Small intestine (tissue), 7 donors: ENCODE data around the gene TNNI2. TPM values are rescaled to one million over a fixed set of nuclear protein-coding genes. Genes with fewer than 3 reads are reported as not detected.

Source experiments
- DNase-seq, 2 donors: peaks; one replicate each; pipeline versions ENCODE4 v3.0.0 to v3.0.0-alpha.2; 2013
- FAIRE-seq: peaks from 2 replicates; lab custom pipeline; 2012; peaks lifted over from hg19 to GRCh38; lab: Jason Lieb, UNC
- H3K27ac ChIP-seq, 3 donors: one replicate each; pipeline ENCODE4 v1.5.1; 2013; ENCODE audit warnings: low read length in 2 of 3, mild to moderate bottlenecking in 2 of 3, control low read depth in 1 of 3, inconsistent platforms in 1 of 3, low read depth in 1 of 3, moderate library complexity in 1 of 3
- H3K27me3 ChIP-seq, 3 donors: one replicate each; pipeline ENCODE4 v1.6.1; 2013; ENCODE audit warnings: low read length in 3 of 3, inconsistent platforms in 1 of 3; ENCODE audit not compliant: control insufficient read depth in 3 of 3, insufficient read depth in 3 of 3
- H3K36me3 ChIP-seq, 3 donors: one replicate each; pipeline ENCODE4 v1.6.1; 2013; ENCODE audit warnings: low read length in 3 of 3, inconsistent platforms in 1 of 3, low read depth in 1 of 3, mild to moderate bottlenecking in 1 of 3, moderate library complexity in 1 of 3; ENCODE audit not compliant: control insufficient read depth in 3 of 3, insufficient read depth in 2 of 3
- H3K4me1 ChIP-seq, 3 donors: one replicate each; pipeline ENCODE4 v1.6.1; 2013; ENCODE audit warnings: low read length in 2 of 3, inconsistent platforms in 1 of 3, low read depth in 1 of 3, mild to moderate bottlenecking in 1 of 3, moderate library complexity in 1 of 3; ENCODE audit not compliant: control insufficient read depth in 3 of 3, insufficient read depth in 2 of 3
- H3K4me3 ChIP-seq, 3 donors: one replicate each; pipeline ENCODE4 v1.5.1; 2013; ENCODE audit warnings: low read length in 3 of 3, control low read depth in 1 of 3, inconsistent platforms in 1 of 3, low read depth in 1 of 3, mild to moderate bottlenecking in 1 of 3, moderate library complexity in 1 of 3
- H3K9me3 ChIP-seq, 2 donors: one replicate each; pipeline ENCODE4 v1.6.1; 2013; ENCODE audit warnings: low read depth in 1 of 2, low read length in 1 of 2; ENCODE audit not compliant: control insufficient read depth in 2 of 2, insufficient read depth in 1 of 2
- WGBS, 3 donors: extraction: QIAGEN DNeasy Blood & Tissue Kit; methylation state at CpG; one replicate each; pipeline ENCODE4 v1.1.7; 2013; 5-methylcytosine and 5-hydroxymethylcytosine counted together
- polyA plus RNA-seq, 4 donors: library from polyadenylated mRNA; stranded (reverse) in 3 of 4; unstranded in 1 of 4; fragments of 200-250 nt in 3 of 4; fragments of 120-200 nt in 1 of 4; gene quantifications; one replicate each; pipeline versions ENCODE4 v1.2.1 to v1.2.3, GENCODE V29; 2013
- donor health status: healthy with polysubstance abuse.
- donor health status: control.
- donor health status: control.
- donor health status: Bipolar disorder and iron deficiency.
- donor health status: healthy.

Gene TNNI2
- polyA plus RNA-seq, 4 donors: 0.49 to 8.9 (median 8.2) TPM

- Histone ChIP-seq H3K9me3 (no peaks in the 10 kb centered on the region), H3K27ac (peak overlapping the region; percentile 83 to 100 (median 90)), H3K27me3 (no peaks in the 10 kb centered on the region), H3K4me1 (peaks cover 3 to 67% (median 19%) of the 10 kb centered on the region in 3 donors), H3K4me3 (no peak overlapping the region), H3K36me3 (no peaks in the 10 kb centered on the region)
- DNase-seq: peak; percentile 96 to 98
- FAIRE-seq: no peak
- 14 to 62% (median 29%) methylated on average over 12 to 14 of the region's 14 CpGs for WGBS, 3 donors
Observed at GRCh38 chr11:1834062-1834610, 4.6 kb upstream of the TNNI2 start.

- Histone ChIP-seq H3K27me3 (no peaks in the 10 kb centered on the region), H3K9me3 (no peaks in the 10 kb centered on the region), H3K4me1 (peaks cover 3 to 58% (median 19%) of the 10 kb centered on the region in 3 donors), H3K27ac (peak within 1 kb of the TSS; percentile 83 to 100 (median 90)), H3K36me3 (no peaks in the 10 kb centered on the region), H3K4me3 (no peak within 1 kb of the TSS)
- WGBS, 3 donors: 72 to 80% (median 73%) methylated on average over 25 to 26 of the region's 26 CpGs
- DNase-seq: peak; percentile 40 to 42
- FAIRE-seq: no peak
Observed at GRCh38 chr11:1834779-1835670, 3.8 kb upstream of the TNNI2 start, which contains the start of gene SYT8. Gene SYT8, plus strand, starts transcription at chr11:1834990. Its CDS starts 116 bp downstream, at chr11:1835106.

DNA sequence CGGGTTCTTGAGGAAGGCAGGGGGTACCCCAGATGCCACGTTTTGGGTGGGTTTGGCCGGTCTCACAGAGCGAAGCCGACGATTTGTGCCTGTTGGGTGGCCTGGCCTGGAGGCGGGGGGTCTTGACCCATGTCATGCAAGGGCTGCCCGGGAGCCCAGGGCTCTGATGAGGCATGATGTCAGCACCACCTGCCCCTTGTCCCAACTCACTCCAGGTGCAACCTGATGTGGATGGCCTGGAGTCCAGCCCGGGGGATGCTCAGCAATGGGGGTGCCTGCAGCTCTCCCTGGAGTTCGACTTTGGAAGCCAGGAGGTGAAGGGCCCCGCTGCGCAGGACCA is 3.1 kb upstream of the TNNI2 start:
- H3K27ac ChIP-seq: no peak overlapping the region
- peaks cover 0 to 52% (median 14%) of the 10 kb centered on the region in 3 donors for H3K4me1 ChIP-seq

DNA sequence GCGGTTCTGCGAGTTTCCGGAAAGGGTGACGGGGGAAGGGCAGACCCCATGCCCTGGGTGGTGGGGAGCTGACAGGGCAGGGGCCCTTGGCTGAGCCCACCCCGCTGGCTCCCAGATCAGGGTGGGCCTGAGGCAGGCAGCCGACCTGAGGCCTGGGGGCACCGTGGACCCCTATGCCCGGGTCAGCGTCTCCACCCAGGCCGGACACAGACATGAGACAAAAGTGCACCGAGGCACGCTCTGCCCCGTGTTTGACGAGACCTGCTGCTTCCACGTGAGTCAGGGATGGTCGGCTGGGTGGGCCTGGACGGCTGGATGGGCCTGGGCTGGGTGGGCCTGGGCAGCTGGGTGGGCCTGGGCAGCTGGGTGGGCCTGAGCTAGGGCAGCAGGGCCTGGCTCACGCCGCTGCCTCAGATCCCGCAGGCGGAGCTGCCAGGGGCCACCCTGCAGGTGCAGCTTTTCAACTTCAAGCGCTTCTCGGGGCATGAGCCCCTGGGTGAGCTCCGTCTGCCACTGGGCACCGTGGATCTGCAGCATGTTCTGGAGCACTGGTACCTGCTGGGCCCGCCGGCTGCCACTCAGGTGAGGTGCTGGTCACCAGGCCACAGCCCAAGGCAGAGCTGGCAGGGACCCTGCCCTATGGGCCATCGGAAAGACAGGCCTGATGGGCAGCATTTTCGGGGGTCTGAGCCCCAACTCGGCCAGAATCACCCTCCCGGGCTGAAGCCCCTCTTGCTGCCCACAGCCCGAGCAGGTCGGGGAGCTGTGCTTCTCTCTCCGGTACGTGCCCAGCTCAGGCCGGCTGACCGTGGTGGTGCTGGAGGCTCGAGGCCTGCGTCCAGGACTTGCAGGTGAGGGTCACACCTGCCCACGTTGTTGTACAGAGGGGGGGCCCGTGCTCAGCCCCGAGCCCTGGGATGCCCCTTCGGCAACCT is 2.5 kb upstream of the TNNI2 start:
- no peaks in the 10 kb centered on the region for H3K27me3 ChIP-seq
- H3K4me1 ChIP-seq: peaks cover 0 to 46% (median 12%) of the 10 kb centered on the region in 3 donors
- H3K36me3 ChIP-seq: no peaks in the 10 kb centered on the region
- FAIRE-seq (no peak), DNase-seq (no peak)
- H3K4me3 ChIP-seq: no peak overlapping the region
- whole genome bisulfite sequencing, 3 donors: 85 to 91% (median 91%) methylated on average over 39 to 43 of the region's 43 CpGs
- no peaks in the 10 kb centered on the region for H3K9me3 ChIP-seq
- no peak overlapping the region for H3K27ac ChIP-seq

More for the DNA sequence above, 3.1 kb upstream of the TNNI2 start:
- no peaks in the 10 kb centered on the region for H3K9me3 ChIP-seq
- no peaks in the 10 kb centered on the region for H3K27me3 ChIP-seq
- WGBS, 3 donors: 79 to 86% (median 83%) methylated on average over 7 to 12 of the region's 12 CpGs
- H3K36me3 ChIP-seq: no peaks in the 10 kb centered on the region
- DNase-seq: no peak
- no peak for FAIRE-seq
- H3K4me3 ChIP-seq: no peak overlapping the region

DNA sequence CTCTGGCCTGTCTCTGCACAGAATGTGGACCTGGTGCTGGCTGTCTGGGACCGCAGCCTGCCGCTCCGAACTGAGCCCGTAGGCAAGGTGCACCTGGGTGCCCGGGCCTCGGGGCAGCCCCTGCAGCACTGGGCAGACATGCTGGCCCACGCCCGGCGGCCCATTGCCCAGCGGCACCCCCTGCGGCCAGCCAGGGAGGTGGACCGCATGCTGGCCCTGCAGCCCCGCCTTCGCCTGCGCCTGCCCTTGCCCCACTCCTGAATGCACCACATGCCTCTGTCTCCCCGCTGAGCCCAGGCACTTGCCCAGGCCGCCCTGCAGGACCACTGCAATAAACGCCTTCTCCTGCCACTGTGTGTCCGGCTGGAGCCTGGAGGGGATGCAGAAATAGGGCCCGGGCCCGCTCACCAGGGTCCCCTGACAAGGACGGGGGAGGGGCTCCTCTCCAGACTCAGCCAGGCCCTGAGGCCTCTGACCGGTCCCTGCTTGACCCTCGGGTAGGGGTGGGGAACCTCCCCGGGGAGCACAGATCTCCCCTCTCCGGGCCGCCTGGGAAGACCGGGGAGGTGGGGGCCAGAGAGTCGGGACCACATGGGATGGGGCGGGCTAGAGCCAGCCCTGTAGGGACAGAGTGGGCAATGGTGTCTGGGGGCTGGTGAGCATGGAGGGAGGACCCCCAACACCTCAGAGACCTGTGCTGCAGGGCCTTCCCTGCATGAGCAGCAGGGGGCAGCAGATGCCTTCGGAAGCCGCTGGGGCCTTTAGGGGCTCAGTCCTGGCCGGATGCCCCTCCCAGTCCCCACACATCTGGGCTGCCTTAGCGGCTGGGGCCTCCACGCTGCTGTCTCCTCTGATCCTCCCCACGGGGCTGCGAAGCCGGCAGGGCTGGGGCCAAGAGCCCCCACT is 1.4 kb upstream of the TNNI2 start:
- H3K27ac ChIP-seq: no peak overlapping the region
- peak; percentile 35 to 77 for DNase-seq
- FAIRE-seq: no peak

DNA sequence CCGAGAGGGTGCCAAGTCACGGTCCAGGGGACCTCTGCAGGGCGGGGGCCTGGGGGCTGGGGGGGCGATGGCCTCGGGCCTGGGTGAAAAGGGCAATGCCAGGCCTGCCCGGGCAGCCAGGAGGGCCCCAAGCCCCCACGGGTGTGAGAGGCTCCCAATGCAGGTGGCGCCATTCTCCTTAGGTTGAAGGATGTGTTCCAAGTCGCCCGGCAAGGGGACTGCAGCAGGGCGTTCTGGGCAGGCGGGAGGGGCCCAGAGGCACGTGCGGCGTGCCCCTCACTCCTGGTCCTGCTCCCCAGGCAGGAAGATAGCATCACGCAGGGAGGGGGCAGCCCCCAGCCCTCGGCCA is 730 bp upstream of the TNNI2 start:
- WGBS, 3 donors: 44 to 58% (median 54%) methylated on average over 12 to 17 of the region's 17 CpGs
- Histone ChIP-seq H3K27me3 (no peaks in the 10 kb centered on the region), H3K36me3 (no peaks in the 10 kb centered on the region), H3K9me3 (no peaks in the 10 kb centered on the region), H3K4me1 (peaks cover 0 to 29% (median 8%) of the 10 kb centered on the region in 3 donors), H3K4me3 (no peak overlapping the region), H3K27ac (no peak overlapping the region)
- FAIRE-seq (no peak), DNase-seq (no peak)

More for the DNA sequence above, 1.4 kb upstream of the TNNI2 start:
- H3K9me3 ChIP-seq: no peaks in the 10 kb centered on the region
- 47 to 55% (median 53%) methylated on average over 32 to 38 of the region's 38 CpGs for WGBS, 3 donors
- H3K27me3 ChIP-seq: no peaks in the 10 kb centered on the region
- peaks cover 0 to 35% (median 8%) of the 10 kb centered on the region in 3 donors for H3K4me1 ChIP-seq
- H3K4me3 ChIP-seq: no peak overlapping the region
- no peaks in the 10 kb centered on the region for H3K36me3 ChIP-seq

DNA sequence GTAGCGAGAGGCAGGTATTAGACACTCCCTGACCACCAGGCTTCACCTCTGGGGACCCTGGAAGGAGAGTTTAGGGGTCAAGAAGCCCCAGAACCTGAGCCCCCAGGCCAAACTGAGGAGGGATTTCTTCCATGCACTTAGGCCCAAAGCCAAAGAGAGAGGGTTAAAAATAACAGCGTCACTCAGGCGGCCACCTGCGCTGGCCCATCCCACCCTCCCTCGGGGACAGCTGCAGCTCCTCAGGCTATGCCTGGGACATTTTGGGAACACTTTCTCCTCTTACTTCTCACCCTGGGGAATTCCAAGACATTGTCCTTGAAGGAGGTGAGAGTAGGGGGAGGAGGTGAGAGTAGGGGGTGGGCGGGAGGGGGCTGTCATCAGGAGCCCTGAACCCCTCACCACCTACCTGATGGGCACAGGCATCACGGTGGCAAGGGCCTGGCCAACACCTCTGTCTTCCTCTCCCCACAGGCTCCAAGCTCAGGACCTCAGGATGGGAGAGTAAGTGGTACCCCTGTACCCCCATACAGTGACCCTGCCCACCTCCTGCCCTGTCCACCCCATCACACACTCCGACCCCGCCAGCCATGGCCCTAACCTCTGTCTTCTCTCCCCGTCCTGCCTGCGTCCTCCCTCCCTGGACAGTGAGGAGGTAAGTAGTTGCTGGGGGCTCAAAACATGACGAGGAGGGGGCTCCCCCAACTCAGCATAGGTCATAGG is 583 bp downstream of the TNNI2 start:
- no peak for FAIRE-seq
- H3K27me3 ChIP-seq: no peaks in the 10 kb centered on the region
- no peak overlapping the region for H3K4me3 ChIP-seq
- H3K9me3 ChIP-seq: no peaks in the 10 kb centered on the region
- H3K27ac ChIP-seq: peak overlapping the region in 1 of 3 donors; percentile 38
- 60 to 76% (median 74%) methylated on average over 12 of the region's 12 CpGs for WGBS, 3 donors
- H3K36me3 ChIP-seq: no peaks in the 10 kb centered on the region
- H3K4me1 ChIP-seq: peaks cover 0 to 22% (median 12%) of the 10 kb centered on the region in 3 donors
- DNase-seq: no peak
